HepG2 (cell line): ENCODE data around the gene ZNF17. TPM values are rescaled to one million over a fixed set of nuclear protein-coding genes. Genes with fewer than 3 reads are reported as not detected.

Experiments
- GFI1 ChIP-seq: sonication (generic); formaldehyde crosslinking; IDR thresholded peaks from 2 replicates; pipeline ENCODE4 v1.5.0; 2020; ENCODE audit warnings: missing genetic modification reagents, mild to moderate bottlenecking, borderline replicate concordance
- JDP2 ChIP-seq: sonication (generic); formaldehyde crosslinking; IDR thresholded peaks from 2 replicates; pipeline ENCODE4 v1.8.1; 2022; ENCODE audit warnings: missing genetic modification reagents, borderline replicate concordance
- PAF1 ChIP-seq: IDR thresholded peaks from 2 replicates; pipeline ENCODE4 v1.6.1; 2016; ENCODE audit warnings: missing genetic modification reagents, missing compliant biosample characterization
- RAD21 ChIP-seq: fragments of 450-650 bp; formaldehyde crosslinking; IDR thresholded peaks from 2 replicates; pipeline ENCODE4 v1.5.0; 2020; ENCODE audit warnings: mild to moderate bottlenecking
- TRIM24 ChIP-seq: sonication (generic); formaldehyde crosslinking; IDR thresholded peaks from 2 replicates; pipeline ENCODE4 v1.8.0; 2022; ENCODE audit warnings: mild to moderate bottlenecking, missing genetic modification reagents
- ZBTB8A ChIP-seq: sonication (generic); formaldehyde crosslinking; IDR thresholded peaks from 2 replicates; pipeline ENCODE4 v1.4.0; 2020; ENCODE audit warnings: mild to moderate bottlenecking, low read depth, missing genetic modification reagents, borderline replicate concordance
- ZKSCAN8 ChIP-seq: IDR thresholded peaks from 2 replicates; pipeline ENCODE4 v1.6.1; 2016; ENCODE audit warnings: borderline replicate concordance, missing genetic modification reagents, missing compliant biosample characterization
- ZNF234 ChIP-seq: sonication (generic); formaldehyde crosslinking; conservative IDR thresholded peaks from 2 replicates; pipeline ENCODE4 v1.5.1; 2020; ENCODE audit warnings: mild to moderate bottlenecking, missing genetic modification reagents
- ZNF350 ChIP-seq: sonication (generic); formaldehyde crosslinking; IDR thresholded peaks from 2 replicates; pipeline ENCODE4 v1.4.0; 2020; ENCODE audit warnings: mild to moderate bottlenecking, low read depth, missing genetic modification reagents, borderline replicate concordance
- ZNF446 ChIP-seq: sonication (generic); formaldehyde crosslinking; IDR thresholded peaks from 2 replicates; pipeline ENCODE4 v1.5.0; 2020; ENCODE audit warnings: mild to moderate bottlenecking, missing genetic modification reagents
- ZNF546 ChIP-seq: sonication (generic); formaldehyde crosslinking; conservative IDR thresholded peaks from 2 replicates; pipeline ENCODE4 v1.8.1; 2023; ENCODE audit warnings: mild to moderate bottlenecking, missing genetic modification reagents
- ZNF557 ChIP-seq: sonication (generic); formaldehyde crosslinking; IDR thresholded peaks from 2 replicates; pipeline ENCODE4 v1.4.0; 2020; ENCODE audit warnings: missing genetic modification reagents
- ZNF570 ChIP-seq: sonication (generic); formaldehyde crosslinking; IDR thresholded peaks from 2 replicates; pipeline ENCODE4 v1.4.0; 2020; ENCODE audit warnings: mild to moderate bottlenecking, missing genetic modification reagents, borderline replicate concordance
- ZNF781 ChIP-seq: sonication (generic); formaldehyde crosslinking; IDR thresholded peaks from 2 replicates; pipeline ENCODE4 v1.5.1; 2020; ENCODE audit warnings: borderline replicate concordance, mild to moderate bottlenecking, missing genetic modification reagents; ENCODE audit errors: not compliant biosample characterization
- ZZZ3 ChIP-seq: sonication (generic); formaldehyde crosslinking; IDR thresholded peaks from 2 replicates; pipeline ENCODE4 v1.4.0; 2020; ENCODE audit warnings: missing genetic modification reagents, mild to moderate bottlenecking, borderline replicate concordance
- polyA plus RNA-seq, 8 experiments: library from polyadenylated mRNA; depleted of rRNA in 3 of 8; stranded (reverse) in 7 of 8; unstranded in 1 of 8; fragments of >200 nt; fragmentation: Illumina TruSeq in 4 of 8; extraction: Trizol in 4 of 8; gene quantifications; 2 replicates each; pipeline versions ENCODE4 v1.2.1 to v1.2.3, GENCODE V29; 2011 to 2016; ENCODE audit warnings: low read depth in 4 of 8, missing spikeins in 1 of 8, mixed read lengths in 1 of 8; ENCODE audit not compliant: insufficient read depth in 1 of 8
- total RNA-seq, 5 experiments: library from RNA; depleted of rRNA; stranded (reverse); fragments of >200 nt; fragmentation: Illumina TruSeq; extraction: Trizol; gene quantifications; 2 replicates each; pipeline ENCODE4 v1.2.3, GENCODE V29; 2016; ENCODE audit warnings: low read depth in 1 of 5
- TF ChIP-seq, protein P1 (sequence below): sonication (generic); formaldehyde crosslinking; IDR thresholded peaks from 2 replicates; pipeline ENCODE4 v1.5.1; 2020; ENCODE audit warnings: missing genetic modification reagents, mild to moderate bottlenecking, borderline replicate concordance
- TF ChIP-seq, protein P2 (sequence below): IDR thresholded peaks from 2 replicates; pipeline ENCODE4 v1.6.1; 2016; ENCODE audit warnings: mild to moderate bottlenecking, missing biosample characterization, missing genetic modification reagents
- TF ChIP-seq, protein P3 (sequence below): sonication (generic); formaldehyde crosslinking; conservative IDR thresholded peaks from 2 replicates; pipeline ENCODE4 v1.4.0; 2020; ENCODE audit warnings: missing genetic modification reagents
- TF ChIP-seq, protein P4 (sequence below): sonication (generic); formaldehyde crosslinking; IDR thresholded peaks from 2 replicates; pipeline ENCODE4 v1.9.0; 2021; ENCODE audit warnings: missing genetic modification reagents, mild to moderate bottlenecking, borderline replicate concordance
- TF ChIP-seq, protein P5 (sequence below): sonication (generic); formaldehyde crosslinking; IDR thresholded peaks from 2 replicates; pipeline ENCODE4 v1.8.0; 2022; ENCODE audit warnings: mild to moderate bottlenecking, missing genetic modification reagents
- TF ChIP-seq, protein P6 (sequence below): sonication (generic); formaldehyde crosslinking; IDR thresholded peaks from 2 replicates; pipeline ENCODE4 v1.5.0; 2020; ENCODE audit warnings: mild to moderate bottlenecking, missing genetic modification reagents, moderate library complexity

Gene ZNF17
- total and polyA plus RNA-seq, 2 of the 13 experiments (the other 11 are each of a cell fraction or from before 2014, with no cell fraction given): 3.7 to 10.1 TPM

DNA sequence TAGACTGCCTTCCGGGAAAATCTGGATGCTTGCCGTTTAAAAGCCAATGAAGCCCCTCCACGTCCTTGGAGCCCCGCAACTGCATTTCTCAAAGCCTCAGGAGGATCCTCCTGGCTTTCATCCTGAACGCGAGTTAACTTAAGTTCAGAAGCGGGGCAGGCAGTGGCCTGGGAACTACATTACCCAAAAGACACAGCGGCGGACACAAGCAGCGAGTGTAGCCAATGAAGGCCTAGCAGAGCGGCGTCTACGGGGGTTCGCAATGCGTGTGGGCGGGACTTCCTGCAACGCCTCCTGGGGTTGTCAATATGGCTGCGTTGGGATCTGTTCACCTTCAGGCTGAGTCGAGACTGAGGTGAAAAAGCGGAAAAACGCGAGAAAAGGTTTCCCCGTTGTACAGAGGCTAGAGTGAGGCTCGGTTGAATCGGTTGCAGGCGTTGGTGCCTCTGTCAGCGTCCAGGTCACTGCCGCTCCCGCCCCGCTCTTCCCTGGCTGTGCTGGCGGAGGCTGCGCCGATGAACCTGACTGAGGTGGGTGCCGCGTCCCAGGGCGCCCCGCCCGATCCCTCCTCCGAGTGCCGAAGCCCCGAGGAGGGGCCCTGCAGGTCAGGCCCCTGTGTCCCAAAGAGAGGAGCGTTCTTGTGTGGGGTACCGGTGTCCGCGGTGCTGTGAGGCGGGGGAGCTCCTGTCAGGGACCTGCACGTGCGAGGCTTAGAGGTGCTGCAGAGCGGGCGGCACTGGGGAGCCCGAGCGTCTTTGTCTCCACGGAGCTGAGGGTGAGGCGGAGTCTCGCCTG lies at the start of gene ZNF17 (continued):
- no peak for TF ChIP-seq JDP2 (CRISPR knock-in tag)
- TF ChIP-seq, protein P1, sequence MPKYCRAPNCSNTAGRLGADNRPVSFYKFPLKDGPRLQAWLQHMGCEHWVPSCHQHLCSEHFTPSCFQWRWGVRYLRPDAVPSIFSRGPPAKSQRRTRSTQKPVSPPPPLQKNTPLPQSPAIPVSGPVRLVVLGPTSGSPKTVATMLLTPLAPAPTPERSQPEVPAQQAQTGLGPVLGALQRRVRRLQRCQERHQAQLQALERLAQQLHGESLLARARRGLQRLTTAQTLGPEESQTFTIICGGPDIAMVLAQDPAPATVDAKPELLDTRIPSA (CRISPR knock-in tag): no peak
- TF ChIP-seq ZNF234 (CRISPR knock-in tag): no peak
- no peak for TF ChIP-seq PAF1 (CRISPR knock-in tag)
- TF ChIP-seq ZBTB8A (CRISPR knock-in tag): no peak
- no peak for TF ChIP-seq ZNF781 (CRISPR knock-in tag)
- no peak for TF ChIP-seq ZNF570 (CRISPR knock-in tag)
- TF ChIP-seq, protein P2, sequence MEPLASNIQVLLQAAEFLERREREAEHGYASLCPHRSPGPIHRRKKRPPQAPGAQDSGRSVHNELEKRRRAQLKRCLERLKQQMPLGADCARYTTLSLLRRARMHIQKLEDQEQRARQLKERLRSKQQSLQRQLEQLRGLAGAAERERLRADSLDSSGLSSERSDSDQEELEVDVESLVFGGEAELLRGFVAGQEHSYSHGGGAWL: no peak; the same call in 1 of the 2 replicates
- TF ChIP-seq ZKSCAN8 (CRISPR knock-in tag): no peak
- TF ChIP-seq ZZZ3 (CRISPR knock-in tag): no peak
- TF ChIP-seq, protein P3, sequence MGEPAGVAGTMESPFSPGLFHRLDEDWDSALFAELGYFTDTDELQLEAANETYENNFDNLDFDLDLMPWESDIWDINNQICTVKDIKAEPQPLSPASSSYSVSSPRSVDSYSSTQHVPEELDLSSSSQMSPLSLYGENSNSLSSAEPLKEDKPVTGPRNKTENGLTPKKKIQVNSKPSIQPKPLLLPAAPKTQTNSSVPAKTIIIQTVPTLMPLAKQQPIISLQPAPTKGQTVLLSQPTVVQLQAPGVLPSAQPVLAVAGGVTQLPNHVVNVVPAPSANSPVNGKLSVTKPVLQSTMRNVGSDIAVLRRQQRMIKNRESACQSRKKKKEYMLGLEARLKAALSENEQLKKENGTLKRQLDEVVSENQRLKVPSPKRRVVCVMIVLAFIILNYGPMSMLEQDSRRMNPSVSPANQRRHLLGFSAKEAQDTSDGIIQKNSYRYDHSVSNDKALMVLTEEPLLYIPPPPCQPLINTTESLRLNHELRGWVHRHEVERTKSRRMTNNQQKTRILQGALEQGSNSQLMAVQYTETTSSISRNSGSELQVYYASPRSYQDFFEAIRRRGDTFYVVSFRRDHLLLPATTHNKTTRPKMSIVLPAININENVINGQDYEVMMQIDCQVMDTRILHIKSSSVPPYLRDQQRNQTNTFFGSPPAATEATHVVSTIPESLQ (CRISPR knock-in tag): no peak
- TF ChIP-seq RAD21 (CRISPR knock-in tag): no peak; the same call in 1 of the 2 replicates
- TF ChIP-seq, protein P4, sequence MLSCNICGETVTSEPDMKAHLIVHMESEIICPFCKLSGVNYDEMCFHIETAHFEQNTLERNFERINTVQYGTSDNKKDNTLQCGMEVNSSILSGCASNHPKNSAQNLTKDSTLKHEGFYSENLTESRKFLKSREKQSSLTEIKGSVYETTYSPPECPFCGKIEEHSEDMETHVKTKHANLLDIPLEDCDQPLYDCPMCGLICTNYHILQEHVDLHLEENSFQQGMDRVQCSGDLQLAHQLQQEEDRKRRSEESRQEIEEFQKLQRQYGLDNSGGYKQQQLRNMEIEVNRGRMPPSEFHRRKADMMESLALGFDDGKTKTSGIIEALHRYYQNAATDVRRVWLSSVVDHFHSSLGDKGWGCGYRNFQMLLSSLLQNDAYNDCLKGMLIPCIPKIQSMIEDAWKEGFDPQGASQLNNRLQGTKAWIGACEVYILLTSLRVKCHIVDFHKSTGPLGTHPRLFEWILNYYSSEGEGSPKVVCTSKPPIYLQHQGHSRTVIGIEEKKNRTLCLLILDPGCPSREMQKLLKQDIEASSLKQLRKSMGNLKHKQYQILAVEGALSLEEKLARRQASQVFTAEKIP: no peak
- TF ChIP-seq ZNF350: peak; percentile 74; the same call in 1 of the 2 replicates
- no peak for TF ChIP-seq ZNF557 (CRISPR knock-in tag)
- TF ChIP-seq, protein P5, sequence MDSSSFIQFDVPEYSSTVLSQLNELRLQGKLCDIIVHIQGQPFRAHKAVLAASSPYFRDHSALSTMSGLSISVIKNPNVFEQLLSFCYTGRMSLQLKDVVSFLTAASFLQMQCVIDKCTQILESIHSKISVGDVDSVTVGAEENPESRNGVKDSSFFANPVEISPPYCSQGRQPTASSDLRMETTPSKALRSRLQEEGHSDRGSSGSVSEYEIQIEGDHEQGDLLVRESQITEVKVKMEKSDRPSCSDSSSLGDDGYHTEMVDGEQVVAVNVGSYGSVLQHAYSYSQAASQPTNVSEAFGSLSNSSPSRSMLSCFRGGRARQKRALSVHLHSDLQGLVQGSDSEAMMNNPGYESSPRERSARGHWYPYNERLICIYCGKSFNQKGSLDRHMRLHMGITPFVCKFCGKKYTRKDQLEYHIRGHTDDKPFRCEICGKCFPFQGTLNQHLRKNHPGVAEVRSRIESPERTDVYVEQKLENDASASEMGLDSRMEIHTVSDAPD (CRISPR knock-in tag): no peak
- TF ChIP-seq, protein P6, sequence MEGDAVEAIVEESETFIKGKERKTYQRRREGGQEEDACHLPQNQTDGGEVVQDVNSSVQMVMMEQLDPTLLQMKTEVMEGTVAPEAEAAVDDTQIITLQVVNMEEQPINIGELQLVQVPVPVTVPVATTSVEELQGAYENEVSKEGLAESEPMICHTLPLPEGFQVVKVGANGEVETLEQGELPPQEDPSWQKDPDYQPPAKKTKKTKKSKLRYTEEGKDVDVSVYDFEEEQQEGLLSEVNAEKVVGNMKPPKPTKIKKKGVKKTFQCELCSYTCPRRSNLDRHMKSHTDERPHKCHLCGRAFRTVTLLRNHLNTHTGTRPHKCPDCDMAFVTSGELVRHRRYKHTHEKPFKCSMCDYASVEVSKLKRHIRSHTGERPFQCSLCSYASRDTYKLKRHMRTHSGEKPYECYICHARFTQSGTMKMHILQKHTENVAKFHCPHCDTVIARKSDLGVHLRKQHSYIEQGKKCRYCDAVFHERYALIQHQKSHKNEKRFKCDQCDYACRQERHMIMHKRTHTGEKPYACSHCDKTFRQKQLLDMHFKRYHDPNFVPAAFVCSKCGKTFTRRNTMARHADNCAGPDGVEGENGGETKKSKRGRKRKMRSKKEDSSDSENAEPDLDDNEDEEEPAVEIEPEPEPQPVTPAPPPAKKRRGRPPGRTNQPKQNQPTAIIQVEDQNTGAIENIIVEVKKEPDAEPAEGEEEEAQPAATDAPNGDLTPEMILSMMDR (CRISPR knock-in tag): peak; percentile 3; the same call in 1 of the 2 replicates
- TF ChIP-seq ZNF546 (CRISPR knock-in tag): no peak
- no peak for TF ChIP-seq TRIM24 (CRISPR knock-in tag)
- TF ChIP-seq GFI1: no peak
- no peak for TF ChIP-seq ZNF446
